GM12864 (cell line): ENCODE measurements around the gene MVB12B.

Experiments
- DNase-seq: peaks from one replicate; pipeline ENCODE4 v3.0.0-alpha.2; 2011; ENCODE audit warnings: low read depth
- H3K4me3 ChIP-seq: 2 replicates; pipeline ENCODE4 v1.5.1; 2011; ENCODE audit warnings: mild to moderate bottlenecking, low read depth, low read length, control low read depth
- CTCF ChIP-seq: IDR thresholded peaks from 2 replicates; pipeline ENCODE4 v1.5.1; 2011; ENCODE audit warnings: low read depth, mild to moderate bottlenecking, moderate library complexity, low read length, control low read depth, inconsistent platforms; ENCODE audit errors: missing control alignments

The MVB12B gene

GRCh38 chr9:126505697-126506346 is 179.2 kb downstream of the MVB12B start:
- TF ChIP-seq CTCF: no peak
- H3K4me3 ChIP-seq: no peak overlapping the region
- DNase-seq: no peak

DNA sequence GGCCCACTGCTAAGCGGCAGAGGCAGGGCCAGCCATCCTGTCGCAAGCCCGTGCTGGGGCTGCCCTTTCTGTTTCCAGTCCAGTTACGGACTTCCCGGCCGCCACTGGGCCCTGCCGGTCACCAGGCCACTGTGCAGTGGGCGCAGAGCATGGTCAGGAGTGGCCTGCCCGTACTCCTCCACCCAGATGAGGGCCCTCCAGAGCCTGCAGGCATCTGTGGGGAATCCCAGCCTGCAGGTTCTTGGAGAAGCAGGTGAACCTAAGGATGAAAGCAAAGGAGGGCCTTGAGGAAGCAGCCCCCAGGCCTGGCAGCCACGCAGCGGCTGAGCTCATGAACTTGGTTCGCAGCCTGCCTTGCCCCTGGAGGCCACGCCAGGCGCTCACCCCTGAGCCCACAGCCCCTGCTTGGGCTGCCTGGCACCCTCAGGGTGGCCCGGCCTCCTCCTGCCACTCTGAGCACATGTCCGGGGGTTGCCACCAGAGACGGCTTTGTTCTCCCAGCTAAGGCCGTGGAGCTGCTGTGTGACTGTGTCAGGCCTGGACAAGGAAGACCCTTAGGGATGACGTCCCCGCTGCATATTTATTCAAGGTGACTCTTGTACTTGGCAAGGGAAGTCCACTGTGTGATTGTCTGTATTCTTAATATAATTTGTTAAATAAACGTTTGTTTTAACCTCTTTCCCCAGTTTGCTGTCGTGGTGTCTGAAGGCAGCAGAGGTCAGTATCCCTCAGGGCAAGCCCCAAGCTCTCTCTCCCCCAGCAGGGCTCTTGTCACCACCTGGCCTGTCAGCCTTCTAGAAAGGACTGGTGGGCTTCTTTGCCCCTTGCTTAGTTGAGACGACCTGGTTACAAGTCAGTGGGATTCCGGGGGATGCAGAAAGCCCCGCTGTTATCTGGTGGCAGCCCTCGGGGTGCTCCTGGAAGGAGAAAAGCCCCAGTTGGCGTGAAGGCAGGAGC is 180.0 kb downstream of the MVB12B start:
- no peak overlapping the region for H3K4me3 ChIP-seq
- no peak for DNase-seq
- TF ChIP-seq CTCF: no peak

DNA sequence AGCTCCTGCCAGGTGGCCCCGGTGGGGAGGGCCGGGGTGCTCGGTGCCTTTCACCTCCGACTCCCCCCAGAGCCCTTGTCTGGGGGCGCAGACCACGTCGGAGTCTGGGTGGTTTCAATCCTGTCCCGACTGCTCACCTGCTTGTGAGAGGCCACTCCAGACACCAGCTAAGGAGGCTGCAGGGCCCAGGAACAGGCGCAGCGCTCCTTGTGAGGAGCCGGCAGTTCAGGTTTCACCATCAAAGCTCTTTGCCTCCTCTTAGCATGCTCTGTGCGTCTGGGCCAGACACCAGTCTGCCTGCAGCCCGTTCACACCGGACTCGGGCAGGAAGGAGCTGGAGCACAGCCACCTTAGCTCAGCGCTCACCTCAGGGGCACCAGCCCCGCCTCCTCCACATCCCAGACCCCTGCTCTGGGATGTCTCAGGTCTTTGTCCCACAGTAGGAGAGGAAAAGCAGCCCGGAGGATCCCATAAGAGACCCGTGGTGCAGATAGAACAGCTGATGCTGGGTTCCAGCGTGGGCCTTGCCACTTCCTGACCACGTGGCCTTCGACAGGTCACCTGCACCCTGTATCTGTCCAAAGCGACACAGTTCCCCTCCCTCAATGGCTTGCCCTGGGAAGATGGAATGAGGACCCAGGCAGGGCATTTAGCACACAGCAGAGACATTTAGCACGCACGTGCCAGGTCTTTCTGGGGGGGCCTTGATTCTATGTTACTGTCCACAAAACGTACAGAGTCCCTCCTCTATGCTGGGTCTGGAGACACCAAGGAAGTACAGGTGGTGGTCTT is 180.9 kb downstream of the MVB12B start:
- DNase-seq: no peak
- TF ChIP-seq CTCF: no peak
- no peak overlapping the region for H3K4me3 ChIP-seq

- DNase-seq: no peak
- no peak for TF ChIP-seq CTCF
- no peak overlapping the region for H3K4me3 ChIP-seq
Observed at GRCh38 chr9:126508171-126508591, 181.6 kb downstream of the MVB12B start.

DNA sequence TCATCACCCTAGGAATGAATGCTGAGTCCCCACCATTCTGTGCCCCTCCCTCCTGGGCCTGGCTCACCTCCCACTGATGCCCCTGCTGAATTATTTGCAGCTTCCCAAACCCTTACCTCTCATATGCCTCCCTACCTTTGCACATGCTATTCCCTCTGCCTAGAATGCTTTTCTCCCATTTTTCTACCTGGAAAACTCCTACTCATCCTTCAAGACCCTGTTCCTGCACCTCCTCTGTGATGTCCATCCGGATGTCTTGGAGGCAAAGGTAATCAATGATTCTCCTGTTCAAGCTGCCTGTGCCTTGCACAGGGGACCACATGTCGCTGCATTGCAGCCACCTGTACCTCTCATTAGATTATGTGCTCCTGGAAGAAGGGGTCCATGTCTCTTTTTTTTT is 182.3 kb downstream of the MVB12B start:
- TF ChIP-seq CTCF: no peak
- no peak overlapping the region for H3K4me3 ChIP-seq
- no peak for DNase-seq

GRCh38 chr9:126509718-126510117 is 183.1 kb downstream of the MVB12B start:
- no peak for TF ChIP-seq CTCF
- no peak for DNase-seq
- no peak overlapping the region for H3K4me3 ChIP-seq
